ENCODE data around the gene NQO1. TPM values are rescaled to one million over a fixed set of nuclear protein-coding genes. Genes with fewer than 3 reads are reported as not detected.

The NQO1 gene
- total RNA-seq, 1 donor from 2014 or later, result 77.7 TPM

DNA sequence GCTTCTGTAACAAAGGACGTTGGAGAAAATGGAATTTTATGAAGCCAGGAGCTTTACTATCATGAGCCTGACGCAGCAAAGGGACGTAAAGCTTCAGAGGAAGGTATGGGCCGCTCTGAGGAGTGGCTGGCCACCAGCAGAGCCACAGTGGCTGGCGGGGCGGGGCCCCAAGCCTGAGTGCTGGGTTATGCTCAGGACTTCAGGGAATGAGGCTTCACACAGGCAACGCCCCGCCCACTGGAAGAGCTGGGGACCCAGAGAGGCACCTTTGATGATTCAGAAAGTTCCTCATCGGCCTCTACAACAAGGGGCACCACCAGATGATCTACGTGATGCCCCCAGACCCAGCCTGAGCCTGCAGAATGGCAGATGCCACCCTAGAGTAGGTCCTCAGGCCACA, 19.6 kb upstream of the NQO1 start:
- TF ChIP-seq, protein P1, sequence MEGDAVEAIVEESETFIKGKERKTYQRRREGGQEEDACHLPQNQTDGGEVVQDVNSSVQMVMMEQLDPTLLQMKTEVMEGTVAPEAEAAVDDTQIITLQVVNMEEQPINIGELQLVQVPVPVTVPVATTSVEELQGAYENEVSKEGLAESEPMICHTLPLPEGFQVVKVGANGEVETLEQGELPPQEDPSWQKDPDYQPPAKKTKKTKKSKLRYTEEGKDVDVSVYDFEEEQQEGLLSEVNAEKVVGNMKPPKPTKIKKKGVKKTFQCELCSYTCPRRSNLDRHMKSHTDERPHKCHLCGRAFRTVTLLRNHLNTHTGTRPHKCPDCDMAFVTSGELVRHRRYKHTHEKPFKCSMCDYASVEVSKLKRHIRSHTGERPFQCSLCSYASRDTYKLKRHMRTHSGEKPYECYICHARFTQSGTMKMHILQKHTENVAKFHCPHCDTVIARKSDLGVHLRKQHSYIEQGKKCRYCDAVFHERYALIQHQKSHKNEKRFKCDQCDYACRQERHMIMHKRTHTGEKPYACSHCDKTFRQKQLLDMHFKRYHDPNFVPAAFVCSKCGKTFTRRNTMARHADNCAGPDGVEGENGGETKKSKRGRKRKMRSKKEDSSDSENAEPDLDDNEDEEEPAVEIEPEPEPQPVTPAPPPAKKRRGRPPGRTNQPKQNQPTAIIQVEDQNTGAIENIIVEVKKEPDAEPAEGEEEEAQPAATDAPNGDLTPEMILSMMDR (IDR thresholded peaks at IDR 0.05), result no peak
- no peaks in the 10 kb centered on the region for H3K9me3 ChIP-seq
- H3K27me3 ChIP-seq, result no peaks in the 10 kb centered on the region
- no peak overlapping the region for H3K27ac ChIP-seq
- no peak overlapping the region for H3K4me3 ChIP-seq
- intact Hi-C loops (cut with DNase I), result no loop called here
- peaks cover 96% of the 10 kb centered on the region for H3K36me3 ChIP-seq
- H3K4me1 ChIP-seq, result peaks cover 5% of the 10 kb centered on the region
- DNase-seq, result no peak
- ATAC-seq, result no peak

DNA sequence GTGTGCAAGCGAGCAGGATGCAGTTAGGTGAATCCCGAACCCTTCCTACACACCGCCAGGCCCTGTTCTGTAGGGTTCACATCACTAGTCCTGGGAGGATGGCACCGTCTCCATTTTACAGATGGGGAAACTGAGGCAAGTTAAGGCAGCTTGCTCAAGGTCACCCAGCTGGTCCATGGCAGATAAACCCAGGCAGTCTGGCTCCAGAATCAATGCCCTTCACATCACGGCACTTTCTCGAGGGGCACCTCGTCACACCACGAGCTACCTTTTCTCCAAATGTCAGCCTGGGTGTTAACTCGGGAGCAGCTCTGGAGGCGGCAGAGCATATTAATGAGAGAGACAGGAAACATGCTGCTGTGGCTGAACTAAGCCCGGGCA, 18.9 kb upstream of the NQO1 start:
- intact Hi-C loops (cut with DNase I), result no loop called here
- Histone ChIP-seq H3K4me3 (no peak overlapping the region), H3K27me3 (no peaks in the 10 kb centered on the region), H3K27ac (no peak overlapping the region), H3K9me3 (no peaks in the 10 kb centered on the region), H3K36me3 (peaks cover 93% of the 10 kb centered on the region), H3K4me1 (peaks cover 5% of the 10 kb centered on the region)
- TF ChIP-seq, protein P1 (IDR thresholded peaks at IDR 0.05), result no peak
- DNase-seq (no peak), ATAC-seq (no peak)

DNA sequence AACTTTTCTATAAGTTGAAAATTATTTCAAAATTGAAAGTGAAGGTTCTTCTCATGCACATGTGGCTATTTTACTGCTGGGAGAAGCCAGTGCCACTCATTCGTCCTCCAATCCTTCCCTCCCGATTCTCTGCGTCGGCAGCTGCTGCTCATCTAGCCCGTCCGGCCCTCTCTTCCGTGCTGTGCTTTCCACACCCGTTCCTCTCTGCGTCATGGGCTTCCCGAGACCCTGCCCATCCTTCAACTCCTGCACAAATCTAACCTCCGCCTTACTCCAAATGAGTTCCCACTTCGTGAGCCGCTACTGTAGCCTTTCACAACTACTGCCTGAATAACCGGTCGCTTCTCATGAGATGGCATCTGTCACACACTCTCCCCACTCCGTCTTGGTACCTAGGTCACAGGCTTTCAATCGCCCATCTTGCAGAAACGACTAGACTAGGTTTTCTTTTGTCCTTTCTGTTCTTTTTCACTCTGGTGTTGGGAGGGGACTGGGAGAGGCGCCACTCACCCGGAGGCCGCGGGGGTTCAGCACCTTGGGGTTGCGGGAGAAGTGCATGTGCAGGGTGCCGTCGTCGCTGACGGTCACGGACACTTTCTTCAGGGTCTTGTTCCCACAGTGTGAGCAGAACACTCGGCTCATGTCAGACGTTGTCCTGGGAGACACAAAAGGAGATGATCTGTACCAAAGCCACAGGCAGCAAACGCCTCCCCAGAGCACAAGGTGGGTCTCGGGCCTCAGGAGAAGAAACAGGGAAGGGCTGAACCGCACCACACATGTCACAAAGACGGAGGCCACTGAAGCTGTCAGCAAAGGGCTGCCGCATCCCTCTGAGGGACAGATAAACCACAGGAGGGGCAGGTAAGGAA, 18.2 kb upstream of the NQO1 start:
- Histone ChIP-seq H3K27ac (no peak overlapping the region), H3K4me3 (no peak overlapping the region), H3K4me1 (peaks cover 5% of the 10 kb centered on the region), H3K9me3 (no peaks in the 10 kb centered on the region), H3K36me3 (peaks cover 93% of the 10 kb centered on the region), H3K27me3 (no peaks in the 10 kb centered on the region)
- intact Hi-C loops (cut with DNase I), result no loop called here
- DNase-seq (no peak), ATAC-seq (no peak)
- TF ChIP-seq, protein P1 (IDR thresholded peaks at IDR 0.05), result no peak

DNA sequence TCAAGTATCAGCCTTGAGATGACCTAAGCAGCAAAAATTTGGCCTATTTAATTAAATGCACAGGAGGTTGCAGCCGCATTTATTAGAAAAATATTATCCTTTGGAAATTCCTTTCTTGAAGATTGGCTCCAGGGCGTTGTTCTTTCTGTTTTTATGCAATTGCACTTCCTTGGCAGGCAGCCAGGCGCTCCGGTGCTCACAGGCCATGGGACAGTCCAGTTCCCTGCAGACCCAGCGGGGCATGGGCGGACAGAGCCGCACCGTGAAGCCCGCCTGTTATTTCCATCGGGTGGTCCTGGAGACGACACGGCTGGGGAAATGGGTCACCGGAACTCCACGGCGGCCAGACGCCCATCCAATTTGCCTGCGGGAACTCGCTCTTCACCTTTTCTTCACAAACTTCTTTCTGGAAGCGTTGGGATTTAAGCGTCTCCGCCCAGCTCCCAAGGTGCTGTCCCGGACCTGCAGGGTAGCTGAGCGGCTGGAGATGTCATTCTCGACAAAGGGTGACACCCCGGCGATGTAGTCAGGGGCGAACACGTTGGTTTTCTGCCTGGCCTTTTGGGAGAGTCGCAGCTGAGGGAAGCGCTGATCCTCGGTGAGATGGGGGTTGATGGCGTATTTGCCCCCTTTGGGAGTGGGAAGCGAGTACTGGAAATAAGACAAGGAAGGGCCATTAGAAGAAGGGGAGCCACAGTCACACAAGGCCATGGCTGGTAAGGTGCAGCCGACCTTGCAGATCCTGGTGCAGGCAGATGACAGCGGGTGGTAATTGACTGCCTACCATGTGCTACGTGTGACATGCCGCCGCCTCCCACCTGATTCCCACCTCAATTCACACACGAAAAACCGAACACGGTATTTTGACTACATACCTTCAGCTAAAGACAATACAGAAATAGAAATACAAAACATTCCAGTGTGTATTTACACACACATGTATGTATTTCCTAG, 15.9 kb upstream of the NQO1 start:
- DNase-seq (peak; percentile 83), ATAC-seq (peak; percentile 39)
- no peak overlapping the region for H3K4me3 ChIP-seq
- H3K27me3 ChIP-seq, result no peaks in the 10 kb centered on the region
- peaks cover 5% of the 10 kb centered on the region for H3K4me1 ChIP-seq
- TF ChIP-seq, protein P1 (IDR thresholded peaks at IDR 0.05), result no peak
- intact Hi-C loops (cut with DNase I), result no loop called here
- peaks cover 69% of the 10 kb centered on the region for H3K36me3 ChIP-seq
- H3K9me3 ChIP-seq, result no peaks in the 10 kb centered on the region
- no peak overlapping the region for H3K27ac ChIP-seq

DNA sequence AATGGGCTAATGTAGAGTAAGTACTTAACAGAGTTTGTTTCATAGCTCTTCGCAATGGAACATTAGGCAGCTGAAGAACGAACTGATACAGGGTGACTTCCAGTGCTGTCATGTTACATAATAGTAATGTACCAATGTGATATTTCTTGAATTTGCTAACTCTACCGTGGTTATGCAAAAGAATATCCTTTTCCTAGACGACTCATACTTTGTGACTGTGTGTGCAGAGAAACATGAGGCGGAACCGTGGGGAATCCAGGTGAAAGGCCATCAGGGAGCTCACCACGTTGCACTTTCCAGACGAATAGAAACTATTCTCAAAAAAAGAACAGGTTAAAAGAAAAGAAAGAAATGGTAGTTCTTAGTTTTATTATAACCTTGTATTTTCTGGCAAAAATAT, 15.2 kb upstream of the NQO1 start:
- peak; percentile 18 for ATAC-seq
- peaks cover 5% of the 10 kb centered on the region for H3K4me1 ChIP-seq

More for the DNA sequence above, 15.2 kb upstream of the NQO1 start:
- Histone ChIP-seq H3K9me3 (no peaks in the 10 kb centered on the region), H3K36me3 (peaks cover 63% of the 10 kb centered on the region), H3K27me3 (no peaks in the 10 kb centered on the region), H3K4me3 (no peak overlapping the region), H3K27ac (no peak overlapping the region)
- TF ChIP-seq, protein P1 (IDR thresholded peaks at IDR 0.05), result no peak
- intact Hi-C loops (cut with DNase I), result no loop called here
- no peak for DNase-seq
